ENCODE data around the gene VPS16.

DNA sequence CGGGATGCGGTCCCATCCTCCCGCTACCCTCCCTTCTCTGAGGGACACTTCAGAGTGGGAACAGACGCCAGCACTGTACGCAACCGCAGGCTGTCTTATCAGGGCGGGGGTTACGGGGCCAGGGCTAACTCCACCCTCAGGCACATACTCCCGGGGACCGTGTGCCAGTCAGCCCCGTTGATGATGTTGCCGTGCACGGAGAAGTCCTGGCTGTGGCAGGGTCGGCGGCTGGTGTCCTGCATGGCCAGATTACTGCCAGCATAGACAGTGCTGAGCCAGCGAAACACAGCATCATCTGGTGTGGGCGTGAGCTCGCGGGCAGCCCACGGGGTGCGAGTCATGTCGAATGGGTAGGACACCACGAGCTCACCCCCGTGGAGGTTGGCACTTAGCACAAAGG is 45.1 kb upstream of the VPS16 start:
- TF ChIP-seq POLR2A (IDR thresholded peaks at IDR 0.05; ENCODE audit: low read length) (no peak), GATA1 (IDR thresholded peaks at IDR 0.05; ENCODE audit: low read depth, low read length) (no peak)
